Measurements from ENCODE around the gene CACTIN. TPM values are rescaled to one million over a fixed set of nuclear protein-coding genes. Genes with fewer than 3 reads are reported as not detected.

Gene CACTIN
- total and polyA plus RNA-seq, 8 donors: 6.8 to 27.2 (median 12.9) TPM

DNA sequence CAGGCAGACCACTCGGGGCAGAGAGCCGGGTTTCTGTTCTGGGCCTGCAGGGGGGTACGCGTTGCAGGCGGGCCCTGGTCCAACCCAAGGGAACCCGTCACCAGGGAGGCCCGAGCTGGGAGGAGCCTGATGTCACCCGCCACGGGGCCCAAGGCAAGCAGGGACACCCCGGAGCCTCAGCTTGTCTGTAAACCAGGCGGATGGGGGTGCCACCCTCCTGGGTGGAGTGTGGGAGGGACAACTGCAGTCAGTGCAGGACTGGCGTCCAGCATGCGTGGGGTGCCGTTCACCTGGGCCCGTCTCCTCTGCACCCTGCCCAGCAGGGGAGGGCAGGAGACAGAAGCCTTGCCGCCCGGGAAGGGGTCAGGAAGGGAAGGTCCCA lies 7.0 kb downstream of the CACTIN start:
- no peaks in the 10 kb centered on the region for H3K9me3 ChIP-seq
- ATAC-seq: no peak
- H3K27me3 ChIP-seq: no peaks in the 10 kb centered on the region
- H3K27ac ChIP-seq: no peak overlapping the region
- no peaks in the 10 kb centered on the region for H3K36me3 ChIP-seq
- no peak for TF ChIP-seq CTCF (IDR thresholded peaks at IDR 0.05)
- no peak overlapping the region for H3K4me3 ChIP-seq
- WGBS, 2 donors: 88 to 92% methylated on average over 12 to 17 of the region's 17 CpGs
- intact Hi-C loops (cut with DNase I): loop anchor here in 1 of 3 donors (10.0 kb wide), 1 partner anchor 305 kb away; no protein-coding TSS in a partner anchor
- peak in 2 of 6 donors; percentile 37 to 83 for DNase-seq
- peaks cover 0 to under 1% (median 0%) of the 10 kb centered on the region in 3 donors for H3K4me1 ChIP-seq
- no peak for FAIRE-seq

DNA sequence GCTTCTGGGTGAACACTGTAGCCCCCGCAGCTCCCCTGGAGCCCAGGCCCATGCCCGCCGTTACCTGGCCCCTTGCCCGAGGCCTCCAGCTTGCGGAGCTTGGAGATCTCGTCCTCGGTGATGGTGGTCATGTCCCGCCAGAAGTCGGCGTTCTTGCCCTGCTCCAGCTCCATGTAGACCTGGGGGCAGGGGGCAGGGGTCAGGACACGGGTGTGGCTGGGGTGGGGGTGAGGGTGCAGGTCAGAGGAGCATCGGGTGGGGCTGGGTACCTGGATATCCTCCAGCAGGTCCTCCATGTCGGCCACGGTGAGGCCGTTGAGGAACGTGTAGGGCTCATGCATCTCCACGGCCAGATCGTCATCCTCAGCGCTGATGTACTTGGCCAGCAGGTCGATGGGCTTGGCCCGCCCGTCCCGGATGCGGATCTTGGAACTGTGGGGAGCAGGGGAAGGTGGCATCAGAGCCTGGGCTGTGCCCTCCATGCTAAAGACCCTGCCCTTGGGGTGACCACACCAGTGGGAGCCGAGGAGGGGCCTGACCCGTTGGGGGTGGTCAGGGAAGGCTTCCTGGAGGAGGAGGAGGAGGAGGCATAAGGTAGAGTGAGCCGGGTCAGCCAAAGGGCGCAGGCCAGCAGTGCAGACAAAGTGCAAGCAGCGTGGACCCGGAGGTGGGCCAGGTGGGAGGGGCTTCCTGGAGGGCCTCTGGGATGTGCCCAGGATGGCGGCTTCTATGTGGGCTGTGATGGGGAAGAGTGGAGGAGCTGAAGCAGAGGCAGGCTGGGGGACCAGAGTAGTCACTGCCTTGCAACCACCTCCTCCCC lies 7.6 kb downstream of the CACTIN start:
- intact Hi-C loops (cut with DNase I): loop anchor here in 1 of 3 donors (10.0 kb wide), 1 partner anchor 304 kb away; no protein-coding TSS in a partner anchor
- no peak for TF ChIP-seq CTCF (IDR thresholded peaks at IDR 0.05)
- Histone ChIP-seq H3K4me1 (no peaks in the 10 kb centered on the region), H3K27me3 (no peaks in the 10 kb centered on the region), H3K9me3 (no peaks in the 10 kb centered on the region), H3K27ac (no peak overlapping the region), H3K4me3 (no peak overlapping the region), H3K36me3 (no peaks in the 10 kb centered on the region)
- FAIRE-seq (no peak), ATAC-seq (peak in 1 of 4 donors; percentile 3), DNase-seq (peak in 3 of 6 donors; percentile 40 to 79 (median 51))
- WGBS, 2 donors: 85 to 92% methylated on average over 28 to 31 of the region's 31 CpGs

- no peaks in the 10 kb centered on the region for H3K27me3 ChIP-seq
- no peaks in the 10 kb centered on the region for H3K36me3 ChIP-seq
- FAIRE-seq (no peak), ATAC-seq (peak; percentile 30 to 90 (median 80)), DNase-seq (peak in 5 of 6 donors; percentile 37 to 84 (median 55))
- intact Hi-C loops (cut with DNase I): loop anchor here in 1 of 3 donors (10.0 kb wide), 1 partner anchor 303 kb away; no protein-coding TSS in a partner anchor
- WGBS, 2 donors: 60 to 67% methylated on average over 28 to 31 of the region's 31 CpGs
- no peaks in the 10 kb centered on the region for H3K9me3 ChIP-seq
- no peak overlapping the region for H3K27ac ChIP-seq
- H3K4me1 ChIP-seq: no peaks in the 10 kb centered on the region
- TF ChIP-seq CTCF (IDR thresholded peaks at IDR 0.05): peak; percentile 71 to 89 (median 82)
- H3K4me3 ChIP-seq: no peak overlapping the region
These were observed 8.3 kb downstream of the CACTIN start for GRCh38 chr19:3618144-3618810.

GRCh38 chr19:3617463-3617862 lies 9.1 kb downstream of the CACTIN start:
- H3K36me3 ChIP-seq: peaks cover 0 to 6% (median 0%) of the 10 kb centered on the region in 3 donors

More at GRCh38 chr19:3617463-3617862, 9.1 kb downstream of the CACTIN start:
- Histone ChIP-seq H3K27me3 (no peaks in the 10 kb centered on the region), H3K4me1 (no peaks in the 10 kb centered on the region), H3K4me3 (no peak overlapping the region), H3K9me3 (no peaks in the 10 kb centered on the region), H3K27ac (no peak overlapping the region)
- TF ChIP-seq CTCF (IDR thresholded peaks at IDR 0.05): no peak
- intact Hi-C loops (cut with DNase I): loop anchor here in 1 of 3 donors (10.0 kb wide), 1 partner anchor 303 kb away; no protein-coding TSS in a partner anchor
- no peak for FAIRE-seq
- WGBS, 2 donors: 81 to 86% methylated on average over 19 of the region's 19 CpGs
- no peak for ATAC-seq
- peak in 2 of 6 donors; percentile 49 to 52 for DNase-seq
